K562 (cell line): ENCODE data around the gene FRRS1L. TPM values are rescaled to one million over a fixed set of nuclear protein-coding genes. Genes with fewer than 3 reads are reported as not detected.
A peak's percentile ranks its signal among the peaks of the same experiment; 100 is the strongest.

Experiments
- CXXC5 ChIP-seq: fragments of 250-450 bp; sonication (Bioruptor Pico); IDR thresholded peaks from 2 replicates; pipeline ENCODE4 v1.8.0; 2022; ENCODE audit warnings: inconsistent platforms, mild to moderate bottlenecking, moderate library complexity
- EHMT2 ChIP-seq: fragments of 450-650 bp; IDR thresholded peaks from 2 replicates; pipeline ENCODE4 v1.6.1; 2018; ENCODE audit warnings: antibody characterized with exemption
- FOXK1 ChIP-seq: sonication (generic); formaldehyde crosslinking; IDR thresholded peaks from 2 replicates; pipeline ENCODE4 v1.8.0; 2022; ENCODE audit warnings: missing genetic modification reagents, mild to moderate bottlenecking, borderline replicate concordance
- IFI16 ChIP-seq: fragments of 250-450 bp; sonication (Bioruptor Pico); IDR thresholded peaks from 2 replicates; pipeline ENCODE4 v2.1.2; 2022; ENCODE audit warnings: mild to moderate bottlenecking, inconsistent platforms
- JUNB ChIP-seq: fragments of 450-650 bp; formaldehyde crosslinking; conservative IDR thresholded peaks from 2 replicates; pipeline ENCODE4 v1.4.0; 2020; ENCODE audit warnings: mild to moderate bottlenecking
- KLF1 ChIP-seq: fragments of 450-650 bp; IDR thresholded peaks from 2 replicates; pipeline ENCODE4 v1.6.1; 2016; ENCODE audit warnings: missing genetic modification characterization, missing compliant biosample characterization
- NFXL1 ChIP-seq: fragments of 450-650 bp; formaldehyde crosslinking; IDR thresholded peaks from 2 replicates; pipeline ENCODE4 v1.4.0; 2021; ENCODE audit warnings: mild to moderate bottlenecking
- NRF1 ChIP-seq, 2 experiments: fragments of 450-650 bp; IDR thresholded peaks in 1 of 2; conservative IDR thresholded peaks in 1 of 2; 2 replicates each; pipeline ENCODE4 v1.6.1; 2014; ENCODE audit warnings: mild to moderate bottlenecking in 2 of 2
- PHF21A ChIP-seq: fragments of 450-650 bp; IDR thresholded peaks from 2 replicates; pipeline ENCODE4 v1.6.1; 2017; ENCODE audit warnings: low read depth, borderline replicate concordance
- PTRF ChIP-seq: fragments of 450-650 bp; IDR thresholded peaks from 2 replicates; pipeline ENCODE4 v1.6.1; 2016; ENCODE audit warnings: mild to moderate bottlenecking, missing genetic modification characterization, missing compliant biosample characterization
- TEAD1 ChIP-seq, 2 experiments: fragments of 450-650 bp in 1 of 2; sonication (generic) in 1 of 2; formaldehyde crosslinking; IDR thresholded peaks; 2 replicates each; pipeline versions ENCODE4 v1.4.0 to v1.8.0; 2020 to 2022; ENCODE audit warnings: mild to moderate bottlenecking in 2 of 2, missing genetic modification reagents in 1 of 2
- WHSC1 ChIP-seq: IDR thresholded peaks from one replicate; pipeline ENCODE4 v1.6.1; 2012; ENCODE audit warnings: low read length, control low read depth, inconsistent platforms
- ZNF134 ChIP-seq: fragments of 250-450 bp; sonication (Bioruptor Pico); conservative IDR thresholded peaks from 2 replicates; pipeline ENCODE4 v1.4.0; 2020
- ZNF24 ChIP-seq: fragments of 450-650 bp; IDR thresholded peaks from 2 replicates; pipeline ENCODE4 v1.6.1; 2016
- polyA plus RNA-seq, 8 experiments: library from polyadenylated mRNA; depleted of rRNA in 4 of 8; stranded (reverse) in 5 of 8; unstranded in 3 of 8; fragments of >200 nt; fragmentation: Nextera tagmentation in 2 of 8; fragmentation: Illumina TruSeq in 1 of 8; extraction: Ambion mirVana in 2 of 8; extraction: Trizol in 1 of 8; gene quantifications; 2 replicates each; pipeline versions ENCODE4 v1.2.1 to v1.2.3, GENCODE V29; 2011 to 2014; ENCODE audit warnings: inconsistent platforms in 1 of 8, missing spikeins in 1 of 8
- total RNA-seq, 7 experiments: library from RNA; depleted of rRNA in 6 of 7; stranded (reverse); fragments of >200 nt in 6 of 7; fragmentation: Illumina TruSeq in 2 of 7; extraction: Trizol in 2 of 7; gene quantifications; 2 replicates each; pipeline versions ENCODE4 v1.2.1 to v1.2.3, GENCODE V29; 2011 to 2021; ENCODE audit warnings: low replicate concordance in 1 of 7
- TF ChIP-seq, protein P1 (sequence below): fragments of 450-650 bp; IDR thresholded peaks from 2 replicates; pipeline ENCODE4 v1.7.1; 2018; ENCODE audit warnings: mild to moderate bottlenecking, low read depth; ENCODE audit not compliant: partially characterized antibody
- TF ChIP-seq, protein P2 (sequence below), 2 experiments: fragments of 450-650 bp; IDR thresholded peaks; 2 replicates each; pipeline ENCODE4 v1.6.1; 2018; ENCODE audit warnings: mild to moderate bottlenecking in 2 of 2, low read depth in 1 of 2; ENCODE audit not compliant: partially characterized antibody in 2 of 2
- TF ChIP-seq, protein P3 (sequence below), 2 experiments: fragments of 450-650 bp; IDR thresholded peaks; 2 replicates each; pipeline ENCODE4 v1.6.1; 2016
- TF ChIP-seq, protein P4 (sequence below), 2 experiments: fragments of 450-650 bp in 1 of 2; sonication (generic) in 1 of 2; formaldehyde crosslinking in 1 of 2; IDR thresholded peaks in 1 of 2; conservative IDR thresholded peaks in 1 of 2; 2 replicates each; pipeline versions ENCODE4 v1.6.1 to v1.8.1; 2016 to 2023; ENCODE audit warnings: mild to moderate bottlenecking in 2 of 2, moderate library complexity in 2 of 2, inconsistent platforms in 1 of 2, missing genetic modification reagents in 1 of 2

FRRS1L gene
- total and polyA plus RNA-seq, 9 of the 15 experiments (the other 6 are each of a cell fraction or from before 2014, with no cell fraction given) = under 0.01 to 0.04 (median 0.03) TPM; not detected in 5

DNA sequence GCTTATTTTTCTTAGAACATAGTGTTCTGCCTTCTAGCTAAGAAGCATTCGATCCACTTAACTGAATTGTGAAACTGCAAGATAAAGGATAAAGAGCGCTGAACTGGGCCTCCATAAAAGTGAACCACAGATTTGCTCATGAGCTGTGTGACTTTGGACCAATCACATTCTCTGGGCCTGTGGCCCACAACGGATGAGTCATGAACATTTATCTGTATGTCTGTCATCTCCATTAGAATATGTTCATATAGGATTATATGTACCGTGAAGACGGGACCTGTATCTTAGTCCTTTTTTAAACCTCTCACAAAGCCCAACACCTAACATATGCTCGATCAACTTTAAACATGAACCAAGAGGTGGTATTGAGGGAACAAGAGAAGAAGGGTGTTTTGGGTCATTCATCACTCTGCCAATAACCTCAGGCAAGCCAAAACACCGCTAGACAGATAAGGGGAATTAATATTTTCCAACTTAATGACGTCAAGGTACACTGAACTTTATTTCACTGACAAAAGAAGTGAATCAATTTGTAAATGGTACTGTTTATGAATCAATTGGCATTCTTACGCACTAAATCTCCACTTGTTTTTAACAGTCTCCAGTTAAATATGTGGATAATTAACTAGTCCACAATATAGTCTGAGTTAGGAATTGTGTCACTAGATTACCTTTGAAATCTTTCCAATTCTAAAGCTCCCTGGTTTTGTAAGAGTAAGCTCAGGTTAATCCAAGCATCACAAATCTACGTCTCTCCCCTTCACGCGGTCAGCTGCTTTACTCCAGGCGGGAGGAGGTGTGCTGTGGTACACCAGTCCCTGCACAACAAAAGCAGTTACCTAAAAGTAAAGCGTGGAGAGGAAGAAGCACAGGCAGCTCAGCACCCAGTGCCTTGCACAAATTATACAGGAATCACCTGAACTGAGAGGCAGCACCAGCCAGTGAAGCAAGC, 48.9 kb downstream of the FRRS1L start (continued):
- TF ChIP-seq, protein P1, sequence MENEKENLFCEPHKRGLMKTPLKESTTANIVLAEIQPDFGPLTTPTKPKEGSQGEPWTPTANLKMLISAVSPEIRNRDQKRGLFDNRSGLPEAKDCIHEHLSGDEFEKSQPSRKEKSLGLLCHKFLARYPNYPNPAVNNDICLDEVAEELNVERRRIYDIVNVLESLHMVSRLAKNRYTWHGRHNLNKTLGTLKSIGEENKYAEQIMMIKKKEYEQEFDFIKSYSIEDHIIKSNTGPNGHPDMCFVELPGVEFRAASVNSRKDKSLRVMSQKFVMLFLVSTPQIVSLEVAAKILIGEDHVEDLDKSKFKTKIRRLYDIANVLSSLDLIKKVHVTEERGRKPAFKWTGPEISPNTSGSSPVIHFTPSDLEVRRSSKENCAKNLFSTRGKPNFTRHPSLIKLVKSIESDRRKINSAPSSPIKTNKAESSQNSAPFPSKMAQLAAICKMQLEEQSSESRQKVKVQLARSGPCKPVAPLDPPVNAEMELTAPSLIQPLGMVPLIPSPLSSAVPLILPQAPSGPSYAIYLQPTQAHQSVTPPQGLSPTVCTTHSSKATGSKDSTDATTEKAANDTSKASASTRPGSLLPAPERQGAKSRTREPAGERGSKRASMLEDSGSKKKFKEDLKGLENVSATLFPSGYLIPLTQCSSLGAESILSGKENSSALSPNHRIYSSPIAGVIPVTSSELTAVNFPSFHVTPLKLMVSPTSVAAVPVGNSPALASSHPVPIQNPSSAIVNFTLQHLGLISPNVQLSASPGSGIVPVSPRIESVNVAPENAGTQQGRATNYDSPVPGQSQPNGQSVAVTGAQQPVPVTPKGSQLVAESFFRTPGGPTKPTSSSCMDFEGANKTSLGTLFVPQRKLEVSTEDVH = no peak
- TF ChIP-seq, protein P2, sequence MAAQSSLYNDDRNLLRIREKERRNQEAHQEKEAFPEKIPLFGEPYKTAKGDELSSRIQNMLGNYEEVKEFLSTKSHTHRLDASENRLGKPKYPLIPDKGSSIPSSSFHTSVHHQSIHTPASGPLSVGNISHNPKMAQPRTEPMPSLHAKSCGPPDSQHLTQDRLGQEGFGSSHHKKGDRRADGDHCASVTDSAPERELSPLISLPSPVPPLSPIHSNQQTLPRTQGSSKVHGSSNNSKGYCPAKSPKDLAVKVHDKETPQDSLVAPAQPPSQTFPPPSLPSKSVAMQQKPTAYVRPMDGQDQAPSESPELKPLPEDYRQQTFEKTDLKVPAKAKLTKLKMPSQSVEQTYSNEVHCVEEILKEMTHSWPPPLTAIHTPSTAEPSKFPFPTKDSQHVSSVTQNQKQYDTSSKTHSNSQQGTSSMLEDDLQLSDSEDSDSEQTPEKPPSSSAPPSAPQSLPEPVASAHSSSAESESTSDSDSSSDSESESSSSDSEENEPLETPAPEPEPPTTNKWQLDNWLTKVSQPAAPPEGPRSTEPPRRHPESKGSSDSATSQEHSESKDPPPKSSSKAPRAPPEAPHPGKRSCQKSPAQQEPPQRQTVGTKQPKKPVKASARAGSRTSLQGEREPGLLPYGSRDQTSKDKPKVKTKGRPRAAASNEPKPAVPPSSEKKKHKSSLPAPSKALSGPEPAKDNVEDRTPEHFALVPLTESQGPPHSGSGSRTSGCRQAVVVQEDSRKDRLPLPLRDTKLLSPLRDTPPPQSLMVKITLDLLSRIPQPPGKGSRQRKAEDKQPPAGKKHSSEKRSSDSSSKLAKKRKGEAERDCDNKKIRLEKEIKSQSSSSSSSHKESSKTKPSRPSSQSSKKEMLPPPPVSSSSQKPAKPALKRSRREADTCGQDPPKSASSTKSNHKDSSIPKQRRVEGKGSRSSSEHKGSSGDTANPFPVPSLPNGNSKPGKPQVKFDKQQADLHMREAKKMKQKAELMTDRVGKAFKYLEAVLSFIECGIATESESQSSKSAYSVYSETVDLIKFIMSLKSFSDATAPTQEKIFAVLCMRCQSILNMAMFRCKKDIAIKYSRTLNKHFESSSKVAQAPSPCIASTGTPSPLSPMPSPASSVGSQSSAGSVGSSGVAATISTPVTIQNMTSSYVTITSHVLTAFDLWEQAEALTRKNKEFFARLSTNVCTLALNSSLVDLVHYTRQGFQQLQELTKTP (IDR thresholded peaks at IDR 0.05; ENCODE audit: low read depth in 1 of 2, partially characterized antibody in 2 of 2) = no peak
- TF ChIP-seq EHMT2 = no peak
- no peak for TF ChIP-seq PHF21A
- no peak for TF ChIP-seq PTRF (tag)
- no peak for TF ChIP-seq ZNF24
- TF ChIP-seq TEAD1 (CRISPR knock-in tag; IDR thresholded peaks at IDR 0.05) = no peak
- TF ChIP-seq CXXC5 (CRISPR knock-in tag) = no peak
- TF ChIP-seq KLF1 = no peak; the same call in 1 of the 2 replicates
- no peak for TF ChIP-seq NFXL1 (CRISPR knock-in tag)
- TF ChIP-seq WHSC1 = no peak
- TF ChIP-seq, protein P3, sequence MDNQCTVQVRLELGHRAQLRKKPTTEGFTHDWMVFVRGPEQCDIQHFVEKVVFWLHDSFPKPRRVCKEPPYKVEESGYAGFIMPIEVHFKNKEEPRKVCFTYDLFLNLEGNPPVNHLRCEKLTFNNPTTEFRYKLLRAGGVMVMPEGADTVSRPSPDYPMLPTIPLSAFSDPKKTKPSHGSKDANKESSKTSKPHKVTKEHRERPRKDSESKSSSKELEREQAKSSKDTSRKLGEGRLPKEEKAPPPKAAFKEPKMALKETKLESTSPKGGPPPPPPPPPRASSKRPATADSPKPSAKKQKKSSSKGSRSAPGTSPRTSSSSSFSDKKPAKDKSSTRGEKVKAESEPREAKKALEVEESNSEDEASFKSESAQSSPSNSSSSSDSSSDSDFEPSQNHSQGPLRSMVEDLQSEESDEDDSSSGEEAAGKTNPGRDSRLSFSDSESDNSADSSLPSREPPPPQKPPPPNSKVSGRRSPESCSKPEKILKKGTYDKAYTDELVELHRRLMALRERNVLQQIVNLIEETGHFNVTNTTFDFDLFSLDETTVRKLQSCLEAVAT (IDR thresholded peaks at IDR 0.05) = no peak
- no peak for TF ChIP-seq FOXK1 (CRISPR knock-in tag)
- no peak for TF ChIP-seq ZNF134 (CRISPR knock-in tag)
- 0 out of 2 replicates have a peak, but pooled peaks have one; percentile 47 for TF ChIP-seq JUNB (CRISPR knock-in tag)
- TF ChIP-seq IFI16 = no peak
- 0 out of 4 replicates have a peak, but pooled peaks of 1 of the 2 experiments have one; percentile 8 for TF ChIP-seq NRF1 (conservative IDR thresholded peaks at IDR 0.05 in 1 of 2, IDR thresholded peaks at IDR 0.05 in 1 of 2)
- TF ChIP-seq, protein P4, sequence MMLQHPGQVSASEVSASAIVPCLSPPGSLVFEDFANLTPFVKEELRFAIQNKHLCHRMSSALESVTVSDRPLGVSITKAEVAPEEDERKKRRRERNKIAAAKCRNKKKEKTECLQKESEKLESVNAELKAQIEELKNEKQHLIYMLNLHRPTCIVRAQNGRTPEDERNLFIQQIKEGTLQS (IDR thresholded peaks at IDR 0.05) = peak; percentile 96
- TF ChIP-seq, protein P4 (CRISPR knock-in tag; conservative IDR thresholded peaks at IDR 0.05) = peak; percentile 70; the same call in 1 of the 2 replicates
